NCI-H1048 (cell line): ENCODE measurements around the gene UBR2.
"Not testable (repeated sequence)": the region's sequence is repeated elsewhere in the genome, so short reads cannot be mapped to it uniquely, and the experiment has no call there.

Experiments
- DNase-seq: peaks from one replicate; lab custom pipeline; 2025; lab: John Stamatoyannopoulos, UW

Gene UBR2

DNA sequence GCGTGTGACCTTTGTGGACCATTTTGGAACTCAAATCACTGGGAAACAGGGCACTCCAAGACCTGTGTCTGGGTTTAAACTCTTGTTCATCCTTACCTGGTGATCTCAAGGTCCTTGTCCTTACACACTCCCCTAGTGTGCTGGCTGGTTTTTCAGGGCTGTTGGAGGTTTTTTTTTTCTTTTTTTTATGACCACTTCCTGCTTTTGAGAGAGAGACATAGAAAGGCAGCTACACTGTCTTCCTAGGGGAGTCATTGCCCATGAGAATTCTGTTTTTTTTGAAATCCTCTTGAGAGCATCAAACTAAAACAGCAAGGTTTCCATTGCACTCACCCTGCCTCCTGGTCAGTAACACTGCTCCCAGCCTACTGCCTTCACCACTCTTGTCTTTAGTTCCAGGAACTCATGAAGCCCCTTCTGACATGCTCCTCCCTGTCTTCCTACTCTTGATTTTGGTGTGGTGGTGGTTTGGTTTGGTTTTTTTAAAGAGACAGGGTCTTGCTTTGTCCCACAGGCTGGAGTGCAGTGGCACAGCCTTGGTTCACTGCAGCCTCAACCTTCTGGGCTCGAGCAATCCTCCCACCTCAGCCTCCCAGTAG, 130.0 kb downstream of the UBR2 start:
- DNase-seq = no peak

DNA sequence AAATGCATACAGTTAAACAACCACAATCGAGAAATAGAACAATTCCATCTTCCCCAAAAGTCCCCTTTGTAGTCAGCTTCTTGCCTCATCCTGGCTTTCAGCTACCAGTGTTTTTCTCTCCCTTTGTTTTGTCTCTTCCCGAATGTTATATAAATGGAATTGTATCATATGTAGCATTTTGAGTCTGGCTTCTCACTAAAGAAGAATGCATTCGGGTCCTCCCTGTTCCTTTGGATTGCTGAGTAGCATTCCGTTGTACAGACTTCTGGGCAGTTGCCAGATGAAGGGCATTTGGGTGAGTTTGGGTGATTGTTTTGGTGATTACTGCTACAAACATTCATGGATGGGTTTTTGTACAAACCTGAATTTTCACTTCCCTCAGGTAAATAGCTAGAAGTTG, 130.8 kb downstream of the UBR2 start:
- DNase-seq = no peak

DNA sequence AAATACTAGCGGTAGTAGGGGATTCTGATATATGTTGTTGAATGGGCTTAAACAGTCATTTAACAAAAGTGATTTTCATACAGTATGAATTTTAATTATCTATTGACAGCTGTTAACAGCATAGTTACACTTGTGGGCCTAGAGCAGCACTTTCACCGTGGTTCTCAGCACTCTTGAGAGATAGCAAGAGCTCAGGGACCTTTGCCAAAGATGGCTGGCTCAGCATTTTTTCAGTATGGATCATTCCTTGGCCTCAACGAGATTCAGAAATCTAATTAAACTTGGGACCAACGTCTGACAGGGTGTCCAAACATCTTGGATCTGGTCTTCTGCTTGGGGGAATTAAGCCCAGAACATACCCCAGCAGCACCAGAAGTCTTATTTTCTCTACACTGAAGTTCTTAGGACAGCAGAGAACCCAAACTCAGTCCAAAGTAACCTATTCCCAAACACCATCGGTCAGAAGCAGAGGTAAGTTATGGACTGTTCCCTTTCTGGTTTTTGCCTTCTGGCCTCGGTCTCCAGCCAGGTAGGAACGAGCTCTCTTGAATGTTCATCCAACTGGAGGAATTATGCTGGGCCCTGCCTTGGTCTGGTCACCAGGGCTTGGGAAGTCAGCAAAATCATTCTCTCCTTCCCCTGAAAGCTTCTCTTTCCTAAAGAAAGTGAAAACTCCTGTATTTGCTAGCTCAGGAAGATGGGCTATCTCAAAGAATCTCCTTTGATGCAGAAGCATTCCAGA, 132.9 kb downstream of the UBR2 start:
- no peak for DNase-seq

DNA sequence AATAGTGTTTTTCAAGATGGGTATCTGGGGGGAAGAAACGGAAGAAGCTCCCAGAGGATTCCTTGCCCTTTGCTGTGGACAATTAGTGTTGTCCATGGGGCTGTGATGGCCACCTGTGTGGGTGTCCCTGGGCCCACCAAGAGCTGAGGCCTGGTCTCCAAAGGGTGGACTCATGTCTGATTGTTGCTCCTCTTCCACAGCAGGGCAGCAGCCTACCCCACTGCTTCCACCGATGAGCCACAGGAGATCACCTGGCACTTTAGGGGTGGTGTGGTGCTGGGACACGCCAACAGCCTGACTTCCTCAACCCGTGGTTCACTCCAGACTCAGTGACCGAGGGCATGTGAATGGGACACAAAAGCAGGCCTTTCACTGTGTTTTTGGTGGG, 133.4 kb downstream of the UBR2 start:
- no peak for DNase-seq

DNA sequence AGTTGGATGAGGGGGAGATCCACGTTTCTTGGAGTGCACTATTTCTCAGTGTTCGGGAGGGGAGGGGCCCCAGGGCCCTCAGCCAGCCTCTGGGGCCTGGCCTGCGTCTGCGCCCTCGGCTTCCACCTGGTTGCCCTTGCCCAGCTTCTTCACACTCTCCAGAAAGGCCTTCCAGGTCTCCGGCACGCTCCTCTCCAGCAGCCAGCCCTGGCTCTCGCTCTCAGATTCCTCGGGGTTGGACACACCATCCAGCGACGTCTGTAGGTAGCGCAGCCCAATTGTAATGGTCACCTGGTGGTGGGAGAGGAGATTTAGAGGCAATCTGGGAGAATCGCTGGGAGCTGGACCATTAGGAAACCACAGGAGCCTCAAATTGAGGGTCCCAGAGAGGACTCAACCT, 134.4 kb downstream of the UBR2 start:
- DNase-seq = no peak

DNA sequence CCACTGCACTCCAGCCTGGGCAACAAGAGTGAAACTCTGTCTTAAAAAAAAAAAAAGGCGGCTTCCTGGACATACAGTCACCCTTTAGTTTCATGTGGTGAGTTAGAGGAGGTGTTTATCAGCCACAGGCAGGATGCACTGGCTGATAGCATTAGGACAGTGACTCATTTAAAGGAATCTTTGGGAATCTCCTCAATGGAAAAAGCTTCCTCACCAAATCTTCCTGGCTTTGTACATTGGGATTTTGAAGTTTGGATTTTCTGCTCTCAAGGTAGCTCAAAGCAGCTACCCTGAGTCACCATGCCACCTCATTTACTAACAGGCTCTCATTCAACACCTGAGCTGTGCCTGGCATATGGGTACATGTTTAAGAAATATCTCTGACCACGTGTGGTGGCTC, 138.4 kb downstream of the UBR2 start:
- no peak for DNase-seq

DNA sequence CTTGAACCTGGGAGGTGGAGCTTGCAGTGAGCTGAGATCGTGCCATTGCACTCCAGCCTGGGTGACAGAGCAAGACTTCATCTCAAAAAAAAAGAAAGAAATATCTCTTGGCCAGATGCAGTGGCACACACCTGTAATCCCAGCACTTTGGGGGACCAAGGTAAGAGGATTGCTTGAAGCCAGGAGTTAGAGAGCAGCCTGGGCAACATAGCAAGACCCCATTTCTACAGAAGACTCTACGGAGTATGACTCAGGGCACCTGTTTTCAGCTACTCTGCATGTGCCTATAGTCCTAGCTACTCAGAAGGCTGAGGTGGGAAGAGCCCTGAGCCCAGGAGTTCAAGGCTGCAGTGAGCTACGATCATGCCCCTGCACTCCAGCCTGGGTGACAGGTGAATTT, 139.0 kb downstream of the UBR2 start:
- not testable (repeated sequence) for DNase-seq

DNA sequence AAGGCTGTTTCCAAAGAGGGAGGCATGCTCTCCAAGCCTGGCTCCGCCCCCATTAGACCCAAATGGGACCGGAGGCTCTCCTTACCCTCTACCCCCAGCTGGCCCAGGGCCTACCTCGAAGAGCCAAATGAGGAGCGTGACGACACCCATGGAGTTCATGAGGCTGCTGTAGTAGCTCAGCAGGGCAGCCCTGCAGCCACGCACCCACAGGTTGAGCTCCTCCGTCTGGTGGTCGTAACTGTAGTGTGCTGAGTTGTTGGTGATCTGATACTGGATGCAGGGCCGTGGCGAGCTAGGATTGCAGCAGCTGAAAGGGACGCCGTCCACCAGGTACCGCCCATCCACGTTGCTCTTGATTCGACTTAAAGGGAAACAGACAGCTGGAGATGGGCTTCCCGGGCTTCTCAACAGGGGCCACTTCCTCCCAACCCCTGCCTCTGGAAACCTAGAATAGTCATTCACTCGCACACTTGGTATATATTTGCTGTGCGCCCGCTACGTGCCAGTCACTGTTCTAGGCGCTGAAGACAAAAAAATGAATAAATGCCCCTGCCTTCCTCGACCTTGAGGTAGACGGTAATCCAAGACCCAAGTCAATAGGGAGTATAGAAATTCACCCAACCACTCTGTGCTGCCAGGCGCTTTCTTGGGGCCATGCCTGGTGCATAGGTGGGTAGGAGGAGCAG, 140.6 kb downstream of the UBR2 start:
- DNase-seq = no peak

DNA sequence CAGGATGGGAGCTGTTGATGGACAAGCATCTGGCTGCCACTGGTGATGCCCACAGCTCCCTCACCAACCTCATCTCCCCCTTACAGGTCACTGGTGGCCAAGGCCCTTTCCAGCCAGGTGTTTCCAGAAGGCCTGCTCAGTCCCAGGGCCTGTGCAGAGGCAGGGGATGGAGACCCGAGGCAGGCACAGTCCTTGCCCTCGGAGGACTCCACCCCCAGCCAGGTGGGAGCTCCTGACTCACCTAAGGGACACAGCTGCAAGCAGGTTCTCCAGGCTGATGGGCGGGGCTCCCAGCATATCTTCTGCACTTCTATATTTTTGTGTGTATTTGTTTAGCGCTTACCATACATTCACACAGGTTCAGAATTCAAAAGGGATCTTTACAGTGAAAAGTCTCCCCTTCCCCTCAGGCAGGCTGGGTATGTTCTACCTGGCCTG, 141.1 kb downstream of the UBR2 start:
- DNase-seq = no peak

DNA sequence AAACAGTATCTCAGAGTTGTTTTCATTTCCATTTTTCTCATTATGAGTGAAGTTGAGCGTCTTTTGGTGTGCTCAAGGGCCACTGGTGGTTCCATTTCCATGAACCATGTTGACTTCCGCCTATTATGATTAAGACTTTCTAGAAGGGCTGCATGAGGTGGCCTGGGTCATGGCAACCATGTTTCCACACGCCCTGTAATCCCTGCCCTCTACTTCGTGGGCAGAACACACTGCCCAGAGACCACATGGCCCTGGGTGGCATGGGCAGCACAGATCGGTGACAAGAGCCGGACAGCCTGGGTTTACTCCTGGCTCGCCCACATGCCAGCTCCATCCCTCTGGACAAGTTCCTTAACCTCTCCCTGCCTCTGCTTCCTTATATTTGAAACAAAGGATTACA, 143.8 kb downstream of the UBR2 start:
- no peak for DNase-seq

DNA sequence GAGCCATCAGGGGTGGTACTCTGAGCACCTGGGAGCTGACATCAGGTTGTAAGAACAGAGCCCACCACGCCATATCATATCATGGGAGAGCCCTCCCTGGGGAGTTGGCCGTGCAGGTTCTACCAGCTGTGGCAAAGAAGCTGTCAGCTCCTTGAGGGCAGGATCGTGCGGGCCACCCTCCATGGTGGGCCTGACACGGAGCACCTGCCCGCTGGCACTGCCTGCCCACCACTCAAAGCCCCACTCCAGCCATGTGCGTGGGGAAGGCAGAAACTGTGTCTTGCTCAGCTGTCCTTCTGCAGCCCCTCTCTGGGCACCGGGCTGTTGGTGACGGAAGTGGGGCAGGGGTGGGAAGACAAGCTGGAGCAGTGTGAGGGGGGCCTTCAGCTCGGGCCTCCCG, 144.3 kb downstream of the UBR2 start:
- no peak for DNase-seq

DNA sequence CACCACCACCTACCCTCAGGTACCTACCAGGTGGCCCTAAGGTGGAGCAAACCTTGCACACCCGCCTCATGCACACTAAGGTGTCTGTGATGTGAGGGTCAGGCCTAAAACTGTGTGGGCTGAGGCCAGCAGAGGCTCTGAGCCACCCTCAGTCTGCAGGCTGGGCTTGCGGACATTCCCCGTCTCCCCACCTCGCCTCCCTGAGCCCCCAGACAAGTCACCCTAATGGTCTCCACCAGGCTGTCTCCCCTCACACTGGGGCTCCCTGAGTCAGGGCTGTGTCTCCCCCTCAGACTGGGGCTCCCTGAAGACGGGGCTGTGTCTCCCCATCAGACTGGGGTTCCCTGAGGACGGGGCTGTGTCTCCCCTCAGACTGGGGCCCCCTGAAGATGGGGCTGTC, 146.0 kb downstream of the UBR2 start:
- DNase-seq = no peak

DNA sequence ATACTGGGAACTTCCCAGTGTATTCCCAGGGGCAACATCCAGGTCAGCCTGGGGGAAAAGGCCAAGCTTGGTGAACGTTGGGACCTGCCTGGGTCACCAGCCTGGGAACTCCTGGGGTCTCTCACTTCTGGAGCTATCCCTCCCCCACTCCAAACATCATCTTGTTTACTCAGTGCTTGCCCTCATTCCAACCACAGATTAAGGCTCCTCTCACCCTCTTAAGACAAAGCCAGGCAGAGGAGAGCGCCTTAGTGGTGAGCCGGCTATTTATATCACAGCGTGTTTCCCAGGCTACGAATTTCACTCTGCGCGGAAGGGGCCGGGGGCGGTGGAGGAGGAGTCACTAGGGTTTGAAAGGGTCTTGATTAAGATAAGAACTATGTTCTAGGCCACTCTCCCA, 146.5 kb downstream of the UBR2 start:
- DNase-seq = no peak

DNA sequence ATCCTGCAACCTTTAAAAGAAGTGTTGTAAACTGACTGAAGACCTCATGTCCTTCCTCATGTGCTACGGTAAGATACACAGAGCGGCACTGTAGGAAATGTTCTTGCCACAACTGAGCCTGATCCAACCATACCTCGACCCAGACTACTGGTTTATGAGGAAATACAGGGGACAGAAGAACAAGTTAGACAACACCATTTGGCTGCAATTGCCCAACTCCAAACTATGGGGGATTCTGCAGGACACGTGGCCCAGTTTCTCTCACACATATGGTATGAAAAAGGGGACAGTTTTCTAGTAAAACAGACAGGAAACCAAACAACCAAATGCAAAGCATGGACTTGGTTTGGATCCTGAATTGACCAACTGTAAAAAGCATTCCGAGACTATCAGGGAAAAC, 148.1 kb downstream of the UBR2 start:
- no peak for DNase-seq

DNA sequence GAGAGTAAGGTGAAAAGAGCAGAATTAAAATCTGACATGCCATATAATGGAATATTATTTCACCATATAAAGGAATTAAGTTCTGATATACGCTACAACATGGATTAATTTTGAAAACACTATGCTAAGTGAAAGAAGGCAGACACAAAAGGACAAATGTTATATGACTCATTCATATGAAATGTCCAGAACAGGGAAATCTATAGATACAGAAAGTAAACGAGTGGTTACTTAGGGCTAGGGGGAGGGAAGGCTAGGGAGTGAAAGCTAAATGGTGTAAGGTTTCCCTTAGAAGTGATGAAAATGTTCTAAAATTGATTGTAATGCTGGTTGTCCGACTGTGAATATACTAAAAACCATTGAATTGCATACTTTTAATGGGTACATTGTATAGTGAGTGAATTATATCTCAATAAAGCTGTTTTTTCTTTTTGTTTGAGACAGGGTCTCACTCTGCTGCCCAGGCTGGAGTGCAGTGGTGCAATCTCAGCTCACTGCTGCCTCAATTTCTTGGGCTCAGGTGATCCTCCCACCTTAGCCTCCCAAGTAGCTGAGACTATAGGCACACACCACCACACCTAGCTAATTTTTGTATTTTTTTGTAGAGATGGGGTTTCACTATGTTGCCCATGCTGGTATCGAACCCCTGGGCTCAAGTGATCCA, 150.4 kb downstream of the UBR2 start:
- no peak for DNase-seq

DNA sequence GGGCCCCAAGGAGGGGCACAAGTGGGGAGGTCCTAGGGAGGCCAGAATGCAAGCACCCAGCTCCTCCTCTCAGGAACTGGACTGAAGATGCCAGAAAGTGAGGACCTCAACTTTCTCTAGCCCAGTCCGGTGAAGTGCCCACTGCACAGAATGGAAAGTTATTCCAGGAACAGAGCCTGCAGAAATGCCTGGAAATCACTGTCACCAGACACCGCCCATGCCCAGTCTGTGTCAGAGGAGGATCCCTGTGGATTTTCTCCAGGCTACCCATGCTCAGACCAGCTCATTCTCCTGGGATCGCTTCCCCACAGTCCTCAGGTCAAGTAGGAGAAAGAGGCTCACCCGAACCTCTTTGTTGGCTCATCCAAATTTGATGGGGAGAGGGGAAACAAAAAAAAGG, 152.0 kb downstream of the UBR2 start:
- no peak for DNase-seq

DNA sequence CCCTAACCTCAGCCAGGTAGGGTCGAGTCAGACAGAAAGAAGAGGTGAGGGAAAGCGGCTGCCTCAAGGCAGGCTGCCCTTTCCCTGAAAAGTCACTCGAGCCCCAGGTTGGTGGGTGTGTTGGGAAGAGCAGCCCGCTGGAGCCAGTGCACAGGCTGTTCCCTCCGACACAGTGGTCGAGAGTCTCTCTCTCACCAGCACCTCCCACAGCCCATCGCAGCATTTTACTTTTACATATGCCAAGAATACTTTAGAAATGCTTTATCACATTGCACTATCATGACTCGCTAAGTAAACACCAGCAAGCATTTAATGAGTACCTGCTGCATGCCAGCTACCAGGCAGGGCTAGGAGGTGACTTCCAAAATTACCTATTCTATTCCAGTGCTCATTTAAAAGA, 156.9 kb downstream of the UBR2 start:
- DNase-seq = no peak

DNA sequence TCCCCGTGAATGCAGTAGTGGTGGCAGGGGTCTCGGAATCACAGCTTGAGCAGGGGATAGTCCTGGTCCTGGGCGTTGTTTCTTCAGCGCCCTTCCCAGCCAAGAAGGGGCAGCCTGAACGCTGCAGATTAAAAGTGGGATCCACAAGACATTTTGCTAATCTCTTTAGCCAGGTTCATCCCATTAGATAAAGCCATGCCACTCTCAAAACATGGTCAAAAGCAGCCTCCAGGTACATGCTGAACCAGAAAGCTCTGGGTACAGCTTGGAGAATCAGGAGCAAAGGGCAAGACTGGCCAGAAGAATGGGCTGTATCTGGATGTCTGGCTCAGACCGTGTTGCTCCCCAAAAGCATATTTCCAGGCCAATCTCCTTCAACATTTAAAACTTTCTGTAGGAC, 158.7 kb downstream of the UBR2 start, which contains the start of gene PRPH2:
PRPH2 (minus strand) TSS at position 101 of the 400 bp plus-strand sequence. CDS start 263 bp downstream, outside the sequence.
- no peak for DNase-seq

DNA sequence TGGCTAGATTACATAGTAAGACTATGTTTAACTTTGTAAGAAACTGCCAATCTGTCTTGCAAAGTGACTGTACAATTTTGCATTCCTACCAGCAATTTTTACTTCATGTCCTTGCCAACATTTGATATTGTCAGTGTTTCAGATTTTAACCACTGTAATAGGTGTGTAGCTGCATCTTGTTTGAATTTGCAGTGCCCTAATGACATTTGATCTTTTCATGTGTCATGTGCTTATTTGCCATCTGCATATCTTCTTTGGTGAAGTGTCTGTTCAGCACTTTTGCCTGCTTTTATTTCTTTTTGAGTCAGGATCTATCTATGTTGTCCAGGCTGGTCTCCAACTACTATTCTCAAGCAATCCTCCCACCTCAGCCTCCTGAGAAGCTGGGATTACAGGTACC, 161.0 kb downstream of the UBR2 start:
- no peak for DNase-seq

DNA sequence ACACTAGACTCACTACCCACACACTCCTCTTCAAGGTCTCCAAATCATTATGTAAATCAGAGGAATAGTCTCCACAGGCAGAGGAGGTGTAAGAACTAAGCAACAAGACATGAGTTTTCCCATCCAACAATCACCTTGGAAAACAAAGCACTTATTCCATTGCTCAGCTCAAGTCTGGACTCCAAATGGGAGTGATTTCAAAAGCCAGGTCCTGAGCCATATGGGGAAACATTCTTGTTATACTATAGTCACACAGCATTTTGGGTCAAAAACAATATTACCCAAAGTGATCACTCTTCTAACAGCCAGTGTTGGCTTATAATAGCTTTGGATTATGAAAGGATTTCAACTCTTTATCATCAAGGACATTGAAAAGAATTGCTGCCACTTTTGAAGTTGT, 162.2 kb downstream of the UBR2 start:
- no peak for DNase-seq

DNA sequence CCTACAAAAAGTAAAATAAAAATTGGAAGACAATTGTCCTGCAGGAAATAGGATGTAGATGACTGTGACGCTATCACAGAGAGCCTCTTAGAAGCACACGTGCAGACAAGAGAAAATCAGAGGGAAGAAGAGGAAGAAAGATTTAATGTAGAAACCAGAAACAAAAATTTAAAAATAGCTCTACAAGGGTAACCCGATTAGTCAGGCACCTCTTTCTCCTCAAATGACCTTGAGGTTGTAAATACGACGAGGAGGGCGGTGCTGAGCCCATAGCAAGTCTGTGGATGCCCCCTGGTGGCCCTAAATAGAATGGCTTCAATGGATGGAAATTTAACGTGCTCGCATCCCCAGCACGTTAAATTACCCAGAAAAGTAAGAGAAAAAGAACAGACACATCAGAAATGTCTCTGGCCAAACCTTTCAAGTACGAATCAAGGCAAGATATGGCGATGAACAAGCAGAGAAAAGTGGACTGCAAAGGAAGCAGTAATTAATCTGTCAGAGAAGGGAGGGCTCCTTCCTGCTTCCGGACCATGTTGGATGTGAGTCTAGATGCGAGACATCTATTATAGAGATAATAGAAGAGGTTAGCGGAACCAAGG, 162.8 kb downstream of the UBR2 start:
- peak; percentile 37 for DNase-seq

DNA sequence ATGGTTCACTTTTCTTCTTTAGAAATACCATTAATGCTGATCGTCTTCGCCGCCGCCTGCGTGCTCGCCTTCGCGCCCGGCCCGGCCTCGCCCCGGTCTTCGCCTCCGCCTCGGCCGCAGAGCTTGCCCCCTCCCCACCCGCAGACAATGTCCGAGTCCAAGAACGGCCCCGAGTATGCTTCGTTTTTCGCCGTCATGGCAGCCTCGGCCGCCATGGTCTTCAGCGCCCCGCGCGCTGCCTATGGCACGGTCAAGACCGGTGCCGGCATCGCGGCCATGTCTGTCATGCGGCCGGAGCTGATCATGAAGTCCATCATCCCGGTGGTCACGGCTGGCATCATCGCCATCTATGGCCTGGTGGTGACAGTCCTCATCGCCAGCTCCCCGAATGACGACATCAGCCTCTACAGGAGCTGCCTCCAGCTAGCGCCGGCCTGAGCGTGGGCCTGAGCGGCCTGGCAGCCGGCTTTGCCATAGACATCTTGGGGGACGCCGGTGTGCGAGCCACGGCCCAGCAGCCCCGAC, 163.3 kb downstream of the UBR2 start:
- no peak for DNase-seq
